ENCODE measurements around the gene TNFRSF9. TPM values are rescaled to one million over a fixed set of nuclear protein-coding genes. Genes with fewer than 3 reads are reported as not detected.
A peak's percentile ranks its signal among the peaks of the same experiment; 100 is the strongest.
"Not testable (repeated sequence)": the region's sequence is repeated elsewhere in the genome, so short reads cannot be mapped to it uniquely, and the experiment has no call there.

The TNFRSF9 gene
- total RNA-seq (2014; rRNA removed; shearing (Covaris generic)): 0.14 TPM in 1 of 2 replicates, not detected in the other

GRCh38 chr1:7940745-7941436, at the start of gene TNFRSF9:
Gene TNFRSF9, minus strand, starts transcription at chr1:7940839. Its CDS starts 845 bp downstream, at chr1:7939994.
- in situ Hi-C loops (cut with HindIII; ENCODE audit: low sequenced_read_pairs): no loop called here
- no peak for DNase-seq (ENCODE audit: low spot score)

GRCh38 chr1:7989762-7990428, 49.3 kb upstream of the TNFRSF9 start:
- DNase-seq (ENCODE audit: low spot score): no peak
- in situ Hi-C loops (cut with HindIII; ENCODE audit: low sequenced_read_pairs): no loop called here

DNA sequence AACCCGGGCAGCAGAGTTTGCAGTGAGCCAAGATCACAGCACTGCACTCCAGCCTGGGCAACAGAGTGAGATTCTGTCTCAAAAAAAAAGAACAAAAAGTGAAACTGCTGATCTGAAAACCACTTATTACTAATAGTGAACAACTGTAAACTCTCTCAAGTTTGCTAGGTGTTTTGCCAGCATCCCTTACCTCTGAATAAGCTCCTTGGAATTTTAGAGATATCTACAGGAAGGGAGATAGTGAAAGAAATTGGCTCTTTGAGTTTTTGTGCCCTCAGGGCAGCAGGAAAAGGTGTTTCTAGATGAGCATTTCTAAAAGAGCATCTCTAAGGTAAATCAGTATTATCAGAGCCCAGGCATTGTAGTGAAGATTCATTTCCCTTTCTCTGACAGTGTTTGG, 47.9 kb upstream of the TNFRSF9 start:
- DNase-seq (ENCODE audit: low spot score): no peak
- in situ Hi-C loops (cut with HindIII; ENCODE audit: low sequenced_read_pairs): no loop called here

DNA sequence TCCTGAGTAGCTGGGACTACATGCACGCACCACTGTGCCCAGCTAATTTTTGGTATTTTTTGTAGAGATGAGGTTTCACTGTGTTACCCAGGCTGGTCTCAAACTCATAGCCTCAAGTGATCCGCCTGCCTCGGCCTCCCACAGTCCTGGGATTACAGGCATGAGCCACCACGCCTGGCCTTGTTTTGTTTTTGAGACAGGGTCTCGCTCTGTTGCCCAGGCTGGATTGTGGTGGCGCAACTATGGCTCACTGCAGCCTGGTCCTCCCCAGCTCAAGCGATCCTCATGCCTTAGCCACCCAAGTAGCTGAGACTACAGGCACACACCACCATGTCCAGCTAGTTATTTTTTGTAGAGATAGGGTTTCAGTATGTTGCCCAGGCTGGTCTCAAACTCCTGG, 46.9 kb upstream of the TNFRSF9 start:
- in situ Hi-C loops (cut with HindIII; ENCODE audit: low sequenced_read_pairs): no loop called here
- no peak for DNase-seq (ENCODE audit: low spot score)

DNA sequence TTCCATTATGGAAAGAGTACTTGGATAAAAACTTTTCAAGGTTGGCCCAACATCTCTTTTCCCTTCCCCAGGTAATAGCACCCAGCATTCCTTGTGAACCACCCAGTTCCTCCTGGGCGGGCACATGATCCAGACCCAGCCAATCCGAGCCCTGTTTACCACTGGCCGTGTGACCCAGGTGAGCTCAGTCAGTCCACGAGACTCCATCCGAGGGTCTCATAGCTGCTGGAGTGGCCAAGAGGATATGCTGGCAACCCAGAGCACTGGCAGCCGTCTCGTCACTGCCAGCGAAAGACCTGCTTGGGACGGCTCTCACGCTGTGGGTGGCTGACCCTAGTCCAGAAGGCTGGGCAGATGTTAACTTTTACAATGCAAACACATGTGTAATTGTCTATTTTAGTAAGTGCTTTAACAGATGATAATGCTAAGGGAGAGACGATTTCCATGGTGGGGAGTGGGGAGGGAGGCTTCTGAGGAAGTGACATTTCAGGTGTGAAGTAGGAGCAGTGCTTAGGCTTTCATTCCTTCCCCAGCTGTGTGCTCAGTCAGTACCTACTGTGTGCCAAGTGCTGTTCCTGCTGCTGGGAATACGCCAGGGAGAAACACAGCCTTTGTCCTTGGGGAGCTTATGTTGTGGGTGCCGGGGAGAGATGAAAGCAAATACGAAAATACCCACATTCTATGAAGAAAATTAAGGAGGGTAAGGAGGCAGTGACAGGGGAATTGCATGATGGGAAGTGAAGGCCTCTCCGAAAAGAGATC, 45.4 kb upstream of the TNFRSF9 start:
- DNase-seq (ENCODE audit: low spot score): no peak
- in situ Hi-C loops (cut with HindIII; ENCODE audit: low sequenced_read_pairs): no loop called here

DNA sequence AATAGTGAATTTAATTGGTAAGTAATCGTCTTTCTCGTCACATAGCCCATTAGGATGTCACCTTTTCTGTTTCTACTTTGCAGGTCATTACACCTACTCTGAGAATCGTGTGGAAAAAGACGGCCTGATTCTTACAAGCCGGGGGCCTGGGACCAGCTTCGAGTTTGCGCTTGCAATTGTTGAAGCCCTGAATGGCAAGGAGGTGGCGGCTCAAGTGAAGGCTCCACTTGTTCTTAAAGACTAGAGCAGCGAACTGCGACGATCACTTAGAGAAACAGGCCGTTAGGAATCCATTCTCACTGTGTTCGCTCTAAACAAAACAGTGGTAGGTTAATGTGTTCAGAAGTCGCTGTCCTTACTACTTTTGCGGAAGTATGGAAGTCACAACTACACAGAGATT, 44.2 kb upstream of the TNFRSF9 start:
- in situ Hi-C loops (cut with HindIII; ENCODE audit: low sequenced_read_pairs): no loop called here
- no peak for DNase-seq (ENCODE audit: low spot score)

GRCh38 chr1:7983086-7983778, 42.6 kb upstream of the TNFRSF9 start:
- no peak for DNase-seq (ENCODE audit: low spot score)
- in situ Hi-C loops (cut with HindIII; ENCODE audit: low sequenced_read_pairs): no loop called here

GRCh38 chr1:7980984-7981383, 40.3 kb upstream of the TNFRSF9 start:
- in situ Hi-C loops (cut with HindIII; ENCODE audit: low sequenced_read_pairs): no loop called here
- DNase-seq (ENCODE audit: low spot score): no peak

DNA sequence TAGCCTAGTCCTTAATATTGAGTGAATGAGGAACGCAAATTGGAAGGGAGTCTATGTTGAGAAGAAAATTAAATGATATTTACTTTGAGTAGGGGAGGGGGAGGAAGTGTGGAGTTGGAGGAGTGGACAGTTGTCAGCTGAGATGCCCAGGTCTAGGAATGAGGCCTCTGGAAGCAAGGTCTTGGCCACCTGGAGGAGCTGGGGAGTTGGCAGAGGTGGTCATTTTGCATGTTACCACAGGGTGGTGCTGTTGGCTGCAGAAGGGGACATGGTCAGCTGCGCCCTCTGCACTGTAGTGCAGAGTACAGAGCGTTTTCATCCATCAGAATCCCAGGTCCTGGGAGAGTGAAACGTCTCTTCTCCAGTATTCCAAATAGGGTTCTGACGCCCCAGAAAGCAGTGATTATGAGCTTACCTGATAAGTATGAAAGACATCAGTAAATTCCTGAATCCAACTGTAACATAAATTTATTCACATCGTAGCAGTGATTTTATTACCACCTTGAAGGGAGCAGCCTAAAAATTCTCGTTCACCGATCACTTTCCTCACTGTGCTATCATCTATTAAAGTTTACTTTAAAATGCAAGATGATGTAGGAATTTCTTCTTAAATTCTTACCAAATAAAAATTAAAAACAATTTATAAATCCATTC, 34.7 kb upstream of the TNFRSF9 start:
- in situ Hi-C loops (cut with HindIII; ENCODE audit: low sequenced_read_pairs): no loop called here
- DNase-seq (ENCODE audit: low spot score): peak; percentile 96

DNA sequence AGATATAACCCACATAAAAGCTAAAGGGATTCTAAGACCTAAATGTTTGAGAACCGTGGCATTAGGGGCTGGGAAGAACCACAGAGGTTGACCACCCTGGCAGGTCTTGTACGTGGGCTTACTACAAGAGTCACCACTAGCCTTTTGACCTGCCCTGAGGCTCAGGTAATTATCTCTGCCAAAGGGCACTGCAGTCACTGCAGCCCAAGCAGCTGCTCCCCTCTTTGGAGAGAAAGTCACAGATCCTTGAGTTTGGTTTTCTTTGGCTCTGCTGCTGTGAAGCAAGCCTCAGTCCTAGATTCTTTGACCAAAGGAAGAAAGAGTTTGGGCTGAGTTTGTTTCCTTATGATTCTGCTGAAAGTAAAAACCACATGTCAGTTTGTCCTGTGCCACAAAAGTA, 32.4 kb upstream of the TNFRSF9 start:
- in situ Hi-C loops (cut with HindIII; ENCODE audit: low sequenced_read_pairs): no loop called here
- no peak for DNase-seq (ENCODE audit: low spot score)

- in situ Hi-C loops (cut with HindIII; ENCODE audit: low sequenced_read_pairs): no loop called here
- no peak for DNase-seq (ENCODE audit: low spot score)
These were observed 31.6 kb upstream of the TNFRSF9 start for GRCh38 chr1:7972285-7972684.

- no peak for DNase-seq (ENCODE audit: low spot score)
These were observed 30.4 kb upstream of the TNFRSF9 start for GRCh38 chr1:7971024-7971423.

DNA sequence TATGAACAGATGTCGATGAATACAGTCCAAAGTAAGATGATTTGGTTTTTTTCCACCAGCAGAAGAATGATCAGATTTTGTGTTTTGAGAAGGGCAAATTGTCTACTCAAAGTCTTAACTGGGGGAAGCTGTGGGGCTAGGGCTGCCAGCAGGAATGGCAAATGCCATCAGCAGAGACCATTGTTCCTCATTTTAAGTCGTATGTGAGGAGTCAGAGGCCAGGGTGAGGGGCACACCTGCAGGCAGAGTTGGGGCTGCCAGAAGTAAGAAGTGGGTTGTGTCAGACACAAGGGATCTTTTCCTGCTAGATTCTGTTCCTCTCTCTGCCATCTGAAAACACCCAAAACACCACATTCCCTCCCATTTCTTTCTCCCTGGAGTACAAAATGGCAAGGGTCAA, 29.6 kb upstream of the TNFRSF9 start:
- no peak for DNase-seq (ENCODE audit: low spot score)
- in situ Hi-C loops (cut with HindIII; ENCODE audit: low sequenced_read_pairs): no loop called here

More at GRCh38 chr1:7971024-7971423, 30.4 kb upstream of the TNFRSF9 start:
- in situ Hi-C loops (cut with HindIII; ENCODE audit: low sequenced_read_pairs): no loop called here

GRCh38 chr1:7967651-7968050, 27.0 kb upstream of the TNFRSF9 start:
- DNase-seq (ENCODE audit: low spot score): no peak
- in situ Hi-C loops (cut with HindIII; ENCODE audit: low sequenced_read_pairs): no loop called here

DNA sequence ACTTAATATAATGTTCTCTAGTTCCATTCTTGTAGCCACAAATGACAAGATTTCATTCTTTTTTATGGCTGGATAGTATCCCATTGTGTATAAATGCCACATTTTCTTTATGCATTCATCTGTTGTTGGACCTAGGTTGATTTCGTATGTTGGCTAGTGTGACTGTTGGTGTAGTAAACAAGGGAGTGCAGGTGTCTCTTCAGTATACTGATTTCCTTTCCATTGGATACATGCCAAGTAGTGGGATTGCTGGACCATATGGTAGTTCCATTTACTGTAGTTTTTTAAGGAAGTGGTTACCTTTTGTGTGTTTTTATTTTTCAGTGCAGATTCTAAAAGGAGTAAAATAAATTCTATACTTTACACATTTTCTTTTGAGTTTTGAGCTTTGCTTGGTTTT, 26.6 kb upstream of the TNFRSF9 start:
- DNase-seq (ENCODE audit: low spot score): peak; percentile 87
- in situ Hi-C loops (cut with HindIII; ENCODE audit: low sequenced_read_pairs): no loop called here

GRCh38 chr1:7964476-7964875, 23.8 kb upstream of the TNFRSF9 start:
- in situ Hi-C loops (cut with HindIII; ENCODE audit: low sequenced_read_pairs): no loop called here

DNA sequence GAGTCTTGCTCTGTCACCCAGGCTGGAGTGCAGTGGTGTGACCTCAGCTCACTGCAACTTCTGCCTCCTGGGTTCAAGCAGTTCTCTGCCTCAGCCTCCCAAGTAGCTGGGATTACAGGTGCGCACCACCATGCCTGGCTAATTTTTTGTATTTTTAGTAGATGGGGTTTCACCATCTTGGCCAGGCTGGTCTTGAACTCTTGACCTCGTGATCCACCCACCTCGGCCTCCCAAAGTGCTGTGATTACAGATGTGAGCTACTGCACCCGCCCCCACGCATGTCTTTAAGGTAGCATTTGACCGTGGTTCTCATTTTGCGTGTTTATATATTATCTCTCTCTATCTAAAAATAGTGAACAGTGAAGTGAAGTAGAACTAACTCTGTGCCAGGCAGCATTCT, 23.2 kb upstream of the TNFRSF9 start:
- in situ Hi-C loops (cut with HindIII; ENCODE audit: low sequenced_read_pairs); DNase-seq (ENCODE audit: low spot score): not testable (repeated sequence)

More at GRCh38 chr1:7964476-7964875, 23.8 kb upstream of the TNFRSF9 start:
- peak; percentile 60 for DNase-seq (ENCODE audit: low spot score)

GRCh38 chr1:7963378-7963730, 22.7 kb upstream of the TNFRSF9 start:
- DNase-seq (ENCODE audit: low spot score); in situ Hi-C loops (cut with HindIII; ENCODE audit: low sequenced_read_pairs): not testable (repeated sequence)
